SKM-1 (cell line): ENCODE measurements around the gene LRRC70.

Source experiments
- DNase-seq: peaks from one replicate; lab custom pipeline; 2025; ENCODE audit not compliant: unreplicated experiment; lab: John Stamatoyannopoulos, UW

LRRC70 gene

GRCh38 chr5:62575066-62575465 is 3.6 kb upstream of the LRRC70 start:
- DNase-seq, result no peak

GRCh38 chr5:62575489-62575888 is 3.1 kb upstream of the LRRC70 start:
- DNase-seq, result no peak

- DNase-seq, result no peak
These were observed 1.9 kb upstream of the LRRC70 start for GRCh38 chr5:62576570-62577170.

GRCh38 chr5:62577488-62577887 is 1.1 kb upstream of the LRRC70 start:
- no peak for DNase-seq

- no peak for DNase-seq
These were observed 1.1 kb downstream of the LRRC70 start for GRCh38 chr5:62579761-62580160.

GRCh38 chr5:62581836-62582597 is 3.4 kb downstream of the LRRC70 start:
- no peak for DNase-seq

GRCh38 chr5:62584391-62584790 is 5.8 kb downstream of the LRRC70 start:
- no peak for DNase-seq

- no peak for DNase-seq
These were observed 6.7 kb downstream of the LRRC70 start for GRCh38 chr5:62585306-62585705.

- no peak for DNase-seq
These were observed 7.1 kb downstream of the LRRC70 start for GRCh38 chr5:62585751-62586150.

GRCh38 chr5:62587737-62588136 is 9.1 kb downstream of the LRRC70 start:
- peak; percentile 63 for DNase-seq

GRCh38 chr5:62588668-62589067 is 10.0 kb downstream of the LRRC70 start:
- DNase-seq, result no peak

- no peak for DNase-seq
These were observed 10.9 kb downstream of the LRRC70 start for GRCh38 chr5:62589504-62589903.

- DNase-seq, result no peak
These were observed 11.8 kb downstream of the LRRC70 start for GRCh38 chr5:62590387-62590786.

- DNase-seq, result peak; percentile 15
These were observed 13.9 kb downstream of the LRRC70 start for GRCh38 chr5:62592558-62592957.

GRCh38 chr5:62593331-62593730 is 14.7 kb downstream of the LRRC70 start:
- no peak for DNase-seq

- DNase-seq, result no peak
These were observed 15.9 kb downstream of the LRRC70 start for GRCh38 chr5:62594364-62594984.

GRCh38 chr5:62596096-62596495 is 17.5 kb downstream of the LRRC70 start:
- no peak for DNase-seq

- no peak for DNase-seq
These were observed 18.1 kb downstream of the LRRC70 start for GRCh38 chr5:62596691-62597090.

GRCh38 chr5:62597314-62597713 is 18.7 kb downstream of the LRRC70 start:
- no peak for DNase-seq

GRCh38 chr5:62600560-62601252 is 22.1 kb downstream of the LRRC70 start:
- no peak for DNase-seq

- DNase-seq, result no peak
These were observed 25.3 kb downstream of the LRRC70 start for GRCh38 chr5:62603934-62604333.

- no peak for DNase-seq
These were observed 27.0 kb downstream of the LRRC70 start for GRCh38 chr5:62605638-62606037.
